Peyer's patch (tissue), 4 donors: ENCODE data around the gene NLRP1. TPM values are rescaled to one million over a fixed set of nuclear protein-coding genes. Genes with fewer than 3 reads are reported as not detected.

ENCODE experiments used
- DNase-seq, 3 donors: peaks; one replicate each; pipeline ENCODE4 v3.0.0-alpha.2; 2017 to 2019
- H3K27ac ChIP-seq, 4 donors: fragments of 200-600 bp; sonication (generic); one replicate each; pipeline ENCODE4 v1.5.1; 2016 to 2019
- H3K27me3 ChIP-seq, 2 donors: fragments of 200-600 bp; sonication (generic); one replicate each; pipeline ENCODE4 v1.5.1; 2019
- H3K36me3 ChIP-seq, 3 donors: fragments of 200-600 bp; sonication (generic); one replicate each; pipeline ENCODE4 v1.5.1; 2016 to 2019
- H3K4me1 ChIP-seq, 4 donors: fragments of 200-600 bp; sonication (generic); one replicate each; pipeline ENCODE4 v1.5.1; 2016 to 2019
- H3K4me3 ChIP-seq, 4 donors: fragments of 200-600 bp; sonication (generic); 1 replicate in 3 of 4; 2 replicates in 1 of 4; pipeline ENCODE4 v1.5.1; 2016 to 2019; ENCODE audit warnings: mild to moderate bottlenecking in 1 of 4
- H3K9me3 ChIP-seq, 4 donors: fragments of 200-600 bp; sonication (generic); one replicate each; pipeline ENCODE4 v1.5.1; 2016 to 2019; ENCODE audit warnings: mild to moderate bottlenecking in 1 of 4
- CTCF ChIP-seq, 6 experiments: fragments of 450-650 bp in 4 of 6; fragments of 200-600 bp in 2 of 6; sonication (generic) in 1 of 6; IDR thresholded peaks; one replicate each; pipeline ENCODE4 v1.5.1; 2017 to 2019; ENCODE audit warnings: antibody characterized with exemption in 6 of 6, mild to moderate bottlenecking in 3 of 6, moderate library complexity in 1 of 6
- POLR2A ChIP-seq, 2 donors: fragments of 450-650 bp; IDR thresholded peaks; one replicate each; pipeline ENCODE4 v1.5.1; 2017; ENCODE audit warnings: antibody characterized with exemption in 2 of 2, mild to moderate bottlenecking in 2 of 2, moderate library complexity in 2 of 2
- total RNA-seq, 4 donors: library from RNA; depleted of rRNA; stranded (reverse); fragments of >200 nt; gene quantifications; one replicate each; pipeline ENCODE4 v1.1.0, GENCODE V29; 2016

The NLRP1 gene
- total RNA-seq, 4 donors from 2014 or later = 8.6 to 80.0 (median 18.5) TPM

- TF ChIP-seq CTCF (IDR thresholded peaks at IDR 0.05) = no peak
- no peak for TF ChIP-seq POLR2A (IDR thresholded peaks at IDR 0.05)
- Histone ChIP-seq H3K27me3 (no peaks in the 10 kb centered on the region), H3K9me3 (no peaks in the 10 kb centered on the region), H3K4me3 (no peak overlapping the region), H3K36me3 (peaks cover 0 to 12% (median 0%) of the 10 kb centered on the region in 3 donors), H3K27ac (no peak overlapping the region), H3K4me1 (peaks cover 0 to 16% (median 4%) of the 10 kb centered on the region in 4 donors)
- no peak for DNase-seq
Observed at GRCh38 chr17:5466295-5466694, 118.0 kb downstream of the NLRP1 start.

GRCh38 chr17:5464717-5465507, 119.4 kb downstream of the NLRP1 start:
- Histone ChIP-seq H3K4me1 (peaks cover 0 to 16% (median 4%) of the 10 kb centered on the region in 4 donors), H3K4me3 (no peak overlapping the region), H3K27ac (no peak overlapping the region), H3K27me3 (no peaks in the 10 kb centered on the region), H3K9me3 (no peaks in the 10 kb centered on the region), H3K36me3 (peaks cover 0 to 26% (median 0%) of the 10 kb centered on the region in 3 donors)
- TF ChIP-seq CTCF (IDR thresholded peaks at IDR 0.05) (no peak), POLR2A (IDR thresholded peaks at IDR 0.05) (no peak)
- no peak for DNase-seq

Other genes starting within 250 kb of the NLRP1 start
- 100 to 1,000 TPM in 2 of 4 donors, 10 to 100 TPM in 2; 62.7 to 220 (median 83.8) TPM for gene NUP88, start 164.8 kb downstream of the NLRP1 start, total RNA-seq
- 10 to 100 TPM; 27.8 to 96.6 (median 49.6) TPM for gene RPAIN, start 164.3 kb downstream of the NLRP1 start, total RNA-seq
- 10 to 100 TPM; 54.2 to 86.6 (median 68.1) TPM for gene C1QBP, start 145.4 kb downstream of the NLRP1 start, total RNA-seq
- 10 to 100 TPM in 3 of 4 donors, 1 to 10 TPM in 1; 8.8 to 18.2 (median 11.5) TPM for gene DHX33, start 115.5 kb downstream of the NLRP1 start, total RNA-seq
- 10 to 100 TPM in 3 of 4 donors, 1 to 10 TPM in 1; 3.3 to 42.8 (median 36.1) TPM for gene DERL2, start 98.3 kb downstream of the NLRP1 start, total RNA-seq
- gene MIS12, start 97.9 kb downstream of the NLRP1 start, total RNA-seq = 10 to 100 TPM in 3 of 4 donors, 1 to 10 TPM in 1; 9.2 to 23.9 (median 14.0) TPM